Measurements from ENCODE around the gene CCDC171. TPM values are rescaled to one million over a fixed set of nuclear protein-coding genes. Genes with fewer than 3 reads are reported as not detected.

CCDC171 gene
- total and polyA plus RNA-seq, 2 donors from 2014 or later = 1.2 to 5.1 TPM

DNA sequence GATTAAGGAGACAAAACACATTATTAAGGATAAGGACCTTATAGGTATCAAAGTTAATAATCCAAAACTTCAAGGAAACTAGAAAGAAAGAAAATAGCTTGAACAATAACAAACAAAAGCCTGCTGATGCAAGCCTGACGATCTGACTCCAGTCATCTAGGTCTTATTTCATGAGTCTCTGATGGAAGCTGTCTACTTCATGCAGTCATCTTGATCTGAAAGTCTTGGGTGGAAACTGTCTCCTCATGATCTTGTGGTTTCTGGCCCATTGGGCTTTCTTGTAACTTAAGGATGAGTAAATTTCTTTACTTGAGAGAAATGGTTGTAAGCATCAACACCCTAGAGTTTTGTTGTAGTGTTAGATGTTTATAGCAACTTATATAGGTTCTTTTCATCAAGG, 21.5 kb upstream of the CCDC171 start:
- no peak for DNase-seq
- Histone ChIP-seq H3K4me3 (ENCODE audit: low read length in 3 of 3) (no peak overlapping the region), H3K27ac (ENCODE audit: low read depth in 2 of 2, low read length in 2 of 2) (no peak overlapping the region), H3K9me3 (ENCODE audit: control insufficient read depth in 2 of 3, insufficient read depth in 1 of 3, low read length in 3 of 3) (no peaks in the 10 kb centered on the region), H3K36me3 (ENCODE audit: control insufficient read depth in 2 of 3, insufficient read depth in 3 of 3, low read length in 3 of 3) (no peaks in the 10 kb centered on the region), H3K9ac (ENCODE audit: low read length in 3 of 3) (no peak overlapping the region), H3K27me3 (ENCODE audit: control insufficient read depth, insufficient read depth, low read length) (no peaks in the 10 kb centered on the region), H3K4me1 (ENCODE audit: control insufficient read depth in 2 of 3, insufficient read depth in 2 of 3, low read depth in 1 of 3, low read length in 3 of 3) (no peaks in the 10 kb centered on the region)
- no peak for FAIRE-seq
- TF ChIP-seq, protein P1, sequence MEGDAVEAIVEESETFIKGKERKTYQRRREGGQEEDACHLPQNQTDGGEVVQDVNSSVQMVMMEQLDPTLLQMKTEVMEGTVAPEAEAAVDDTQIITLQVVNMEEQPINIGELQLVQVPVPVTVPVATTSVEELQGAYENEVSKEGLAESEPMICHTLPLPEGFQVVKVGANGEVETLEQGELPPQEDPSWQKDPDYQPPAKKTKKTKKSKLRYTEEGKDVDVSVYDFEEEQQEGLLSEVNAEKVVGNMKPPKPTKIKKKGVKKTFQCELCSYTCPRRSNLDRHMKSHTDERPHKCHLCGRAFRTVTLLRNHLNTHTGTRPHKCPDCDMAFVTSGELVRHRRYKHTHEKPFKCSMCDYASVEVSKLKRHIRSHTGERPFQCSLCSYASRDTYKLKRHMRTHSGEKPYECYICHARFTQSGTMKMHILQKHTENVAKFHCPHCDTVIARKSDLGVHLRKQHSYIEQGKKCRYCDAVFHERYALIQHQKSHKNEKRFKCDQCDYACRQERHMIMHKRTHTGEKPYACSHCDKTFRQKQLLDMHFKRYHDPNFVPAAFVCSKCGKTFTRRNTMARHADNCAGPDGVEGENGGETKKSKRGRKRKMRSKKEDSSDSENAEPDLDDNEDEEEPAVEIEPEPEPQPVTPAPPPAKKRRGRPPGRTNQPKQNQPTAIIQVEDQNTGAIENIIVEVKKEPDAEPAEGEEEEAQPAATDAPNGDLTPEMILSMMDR (IDR thresholded peaks at IDR 0.05; ENCODE audit: borderline replicate concordance, extremely low read depth, insufficient read depth) = no peak
- intact Hi-C loops (cut with DNase I) = no loop called here

DNA sequence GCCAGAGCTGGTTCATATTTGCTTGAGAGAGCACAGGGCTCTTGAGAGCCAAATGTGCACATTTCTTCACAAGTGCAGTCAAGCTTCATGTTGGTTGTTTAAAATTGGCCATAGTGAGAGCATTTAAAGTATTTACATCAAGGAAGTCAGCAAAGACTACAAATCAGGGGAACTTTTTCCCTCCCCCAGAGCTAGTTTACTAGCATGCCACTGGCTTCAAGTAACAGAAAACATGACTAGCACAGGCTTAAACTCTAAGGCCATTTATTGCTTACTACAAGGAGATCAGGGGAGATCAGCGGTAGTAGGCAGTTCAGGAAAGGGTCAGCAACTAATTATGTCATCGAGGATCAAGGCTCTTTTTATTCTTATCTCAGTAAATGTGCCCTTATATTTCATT, 11.0 kb upstream of the CCDC171 start:
- Histone ChIP-seq H3K27me3 (ENCODE audit: control insufficient read depth, insufficient read depth, low read length) (no peaks in the 10 kb centered on the region), H3K4me3 (ENCODE audit: low read length in 3 of 3) (no peak overlapping the region), H3K9ac (ENCODE audit: low read length in 3 of 3) (no peak overlapping the region), H3K4me1 (ENCODE audit: control insufficient read depth in 2 of 3, insufficient read depth in 2 of 3, low read depth in 1 of 3, low read length in 3 of 3) (peaks cover 0 to 3% (median 0%) of the 10 kb centered on the region in 3 donors), H3K27ac (ENCODE audit: low read depth in 2 of 2, low read length in 2 of 2) (no peak overlapping the region), H3K36me3 (ENCODE audit: control insufficient read depth in 2 of 3, insufficient read depth in 3 of 3, low read length in 3 of 3) (no peaks in the 10 kb centered on the region), H3K9me3 (ENCODE audit: control insufficient read depth in 2 of 3, insufficient read depth in 1 of 3, low read length in 3 of 3) (no peaks in the 10 kb centered on the region)
- no peak for FAIRE-seq
- TF ChIP-seq, protein P1 (IDR thresholded peaks at IDR 0.05; ENCODE audit: borderline replicate concordance, extremely low read depth, insufficient read depth) = no peak
- intact Hi-C loops (cut with DNase I) = no loop called here
- DNase-seq = peak in 3 of 5 donors; percentile 22 to 70 (median 55)

DNA sequence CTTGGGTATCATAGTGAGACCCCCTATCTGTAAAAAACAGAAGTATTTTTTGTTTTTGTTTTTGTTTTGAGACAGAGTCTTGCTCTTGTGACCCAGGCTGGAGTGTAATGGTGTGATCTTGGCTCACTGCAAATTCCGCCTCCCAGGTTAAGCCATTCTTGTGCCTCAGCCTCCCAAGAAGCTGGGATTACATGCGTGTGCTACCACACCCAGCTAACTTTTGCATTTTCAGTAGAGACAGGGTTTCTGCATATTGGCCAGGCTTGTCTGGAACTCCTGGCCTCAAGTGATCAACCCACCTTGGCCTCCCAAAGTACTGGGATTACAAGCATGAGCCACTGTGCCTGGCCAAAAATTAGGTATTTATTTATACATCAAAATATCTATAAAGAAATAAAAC, 10.2 kb upstream of the CCDC171 start:
- Histone ChIP-seq H3K27me3 (ENCODE audit: control insufficient read depth, insufficient read depth, low read length) (no peaks in the 10 kb centered on the region), H3K9me3 (ENCODE audit: control insufficient read depth in 2 of 3, insufficient read depth in 1 of 3, low read length in 3 of 3) (no peaks in the 10 kb centered on the region), H3K9ac (ENCODE audit: low read length in 3 of 3) (no peak overlapping the region), H3K4me1 (ENCODE audit: control insufficient read depth in 2 of 3, insufficient read depth in 2 of 3, low read depth in 1 of 3, low read length in 3 of 3) (peaks cover 0 to 3% (median 0%) of the 10 kb centered on the region in 3 donors), H3K4me3 (ENCODE audit: low read length in 3 of 3) (no peak overlapping the region), H3K27ac (ENCODE audit: low read depth in 2 of 2, low read length in 2 of 2) (no peak overlapping the region), H3K36me3 (ENCODE audit: control insufficient read depth in 2 of 3, insufficient read depth in 3 of 3, low read length in 3 of 3) (no peaks in the 10 kb centered on the region)
- DNase-seq (no peak), FAIRE-seq (no peak)
- intact Hi-C loops (cut with DNase I) = no loop called here
- TF ChIP-seq, protein P1 (IDR thresholded peaks at IDR 0.05; ENCODE audit: borderline replicate concordance, extremely low read depth, insufficient read depth) = no peak

Measured in kidney (tissue), 14 donors.